B cell (primary cell): ENCODE measurements around the gene KLHDC7B. TPM values are rescaled to one million over a fixed set of nuclear protein-coding genes. Genes with fewer than 3 reads are reported as not detected.

Experiments used
- ATAC-seq: fragments of 200-7000 bp; cut with Tn5 transposase; one replicate; pipeline ENCODE4 v1.10.0; 2021; ENCODE audit warnings: low read depth, mild to moderate bottlenecking, moderate number of reproducible peaks, moderate library complexity
- CTCF ChIA-PET: fragments of 350-600 bp; sonication (Branson Sonifier 250); formaldehyde crosslinking; loops from one replicate; lab custom pipeline; 2021; ENCODE audit warnings: antibody characterized with exemption, inconsistent platforms; lab: Charles Lee
- POLR2A ChIA-PET: fragments of 350-600 bp; sonication (Branson Sonifier 250); formaldehyde crosslinking; loops from one replicate; lab custom pipeline; 2021; ENCODE audit warnings: antibody characterized with exemption; lab: Charles Lee
- DNase-seq: peaks from one replicate; pipeline ENCODE4 v3.0.0; 2013
- H2AFZ ChIP-seq: 2 replicates; pipeline ENCODE4 v1.6.1; 2012; ENCODE audit warnings: mild to moderate bottlenecking, low read depth, low read length; ENCODE audit not compliant: insufficient read depth, poor library complexity, severe bottlenecking
- H3K27ac ChIP-seq, 2 donors: 1 replicate in 1 of 2; 2 replicates in 1 of 2; pipeline ENCODE4 v1.5.1; 2012 to 2013; ENCODE audit warnings: low read length in 2 of 2, mild to moderate bottlenecking in 2 of 2, moderate library complexity in 1 of 2
- H3K27me3 ChIP-seq, 4 experiments: fragments of 200-600 bp in 1 of 4; sonication (generic) in 1 of 4; replicated peaks in 1 of 4; 1 replicate in 2 of 4; 2 replicates in 2 of 4; pipeline versions ENCODE4 v1.6.1 to v1.7.0; 2013 to 2016; ENCODE audit warnings: low read length in 3 of 4, mild to moderate bottlenecking in 2 of 4, mixed read lengths in 1 of 4, moderate library complexity in 1 of 4; ENCODE audit not compliant: insufficient read depth in 4 of 4, control insufficient read depth in 3 of 4; ENCODE audit errors: control extremely low read depth in 1 of 4
- H3K36me3 ChIP-seq, 2 experiments: replicated peaks in 1 of 2; 1 replicate in 1 of 2; 2 replicates in 1 of 2; pipeline versions ENCODE4 v1.6.1 to v1.7.1; 2013; ENCODE audit warnings: low read length in 1 of 2; ENCODE audit not compliant: insufficient read depth in 2 of 2, control insufficient read depth in 1 of 2; ENCODE audit errors: control extremely low read depth in 1 of 2, extremely low read depth in 1 of 2
- H3K4me1 ChIP-seq, 2 donors: fragments of 200-600 bp in 1 of 2; sonication (generic) in 1 of 2; 1 replicate in 1 of 2; 2 replicates in 1 of 2; pipeline versions ENCODE4 v1.5.1 to v1.6.1; 2013 to 2017; ENCODE audit warnings: low read length in 2 of 2; ENCODE audit not compliant: control insufficient read depth in 2 of 2, insufficient read depth in 2 of 2
- H3K4me2 ChIP-seq: replicated peaks from 2 replicates; pipeline ENCODE3; 2012; ENCODE audit warnings: mild to moderate bottlenecking, low read depth, low read length; ENCODE audit not compliant: poor library complexity, severe bottlenecking
- H3K4me3 ChIP-seq, 5 experiments: fragments of 200-600 bp in 1 of 5; sonication (generic) in 1 of 5; 1 replicate in 3 of 5; 2 replicates in 2 of 5; pipeline versions ENCODE4 v1.5.1 to v1.7.0; 2011 to 2016; ENCODE audit warnings: low read length in 4 of 5, mild to moderate bottlenecking in 4 of 5, low read depth in 2 of 5, control low read depth in 1 of 5, moderate library complexity in 1 of 5; ENCODE audit not compliant: insufficient read depth in 1 of 5; ENCODE audit errors: control extremely low read depth in 1 of 5, extremely low read depth in 1 of 5
- H3K79me2 ChIP-seq: fragments of 200-600 bp; sonication (generic); one replicate; pipeline ENCODE4 v1.6.0; 2016; ENCODE audit warnings: low read length; ENCODE audit not compliant: control insufficient read depth, insufficient read depth
- H3K9ac ChIP-seq: fragments of 200-600 bp; sonication (generic); 2 replicates; pipeline ENCODE4 v1.6.1; 2017; ENCODE audit warnings: mild to moderate bottlenecking, low read length, moderate library complexity
- H3K9me3 ChIP-seq, 3 donors: one replicate each; pipeline versions ENCODE4 v1.6.1 to v1.7.1; 2013; ENCODE audit warnings: low read length in 2 of 3; ENCODE audit not compliant: control insufficient read depth in 2 of 3, insufficient read depth in 1 of 3; ENCODE audit errors: control extremely low read depth in 1 of 3
- H4K20me1 ChIP-seq: 2 replicates; pipeline ENCODE4 v1.6.0; 2012; ENCODE audit warnings: mild to moderate bottlenecking, low read length; ENCODE audit not compliant: insufficient read depth, control insufficient read depth, poor library complexity, severe bottlenecking
- H3K27ac Mint-ChIP-seq: one replicate; pipeline ENCODE4 v1.8.0; 2021; ENCODE audit warnings: mixed read lengths
- H3K27me3 Mint-ChIP-seq: one replicate; pipeline ENCODE4 v1.8.0; 2021; ENCODE audit warnings: mixed read lengths
- H3K4me1 Mint-ChIP-seq: one replicate; pipeline ENCODE4 v1.8.0; 2021; ENCODE audit warnings: mixed read lengths
- H3K4me3 Mint-ChIP-seq: one replicate; pipeline ENCODE4 v1.8.0; 2021; ENCODE audit warnings: mixed read lengths
- H3K9me3 Mint-ChIP-seq: one replicate; pipeline ENCODE4 v1.8.0; 2022; ENCODE audit warnings: mixed read lengths; ENCODE audit not compliant: insufficient read depth
- EZH2 ChIP-seq: IDR thresholded peaks from 2 replicates; pipeline ENCODE4 v1.6.1; 2012; ENCODE audit warnings: borderline replicate concordance, low read depth, mild to moderate bottlenecking, moderate library complexity, low read length; ENCODE audit not compliant: insufficient read depth, poor library complexity, severe bottlenecking
- WGBS: methylation state at CpG from one replicate; pipeline ENCODE4 v1.1.5; 2013; ENCODE audit warnings: missing lambda C conversion rate; ENCODE audit not compliant: insufficient coverage; 5-methylcytosine and 5-hydroxymethylcytosine counted together
- intact Hi-C: fragments of 100-400 bp; cut with micrococcal nuclease; formaldehyde crosslinking; loops from one replicate; pipeline ENCODE4 v1.10.0; 2022
- polyA plus RNA-seq: library from polyadenylated mRNA; depleted of rRNA; stranded (reverse); fragments of >200 nt; gene quantifications from 2 replicates; pipeline ENCODE4 v1.2.3, GENCODE V29; 2012
- total RNA-seq, 2 donors: library from RNA; stranded (reverse); fragments of 120-200 nt in 1 of 2; gene quantifications; 1 replicate in 1 of 2; 2 replicates in 1 of 2; pipeline versions ENCODE4 v1.2.3 to v1.2.4, GENCODE V29; 2013 to 2022
- TF ChIP-seq, protein P1 (sequence below): fragments of 200-600 bp; IDR thresholded peaks from one replicate; pipeline ENCODE4 v1.8.0; 2022; ENCODE audit warnings: antibody characterized with exemption, mild to moderate bottlenecking

Gene KLHDC7B
- total and polyA plus RNA-seq, 2 donors (not counting 1 experiment from before 2014, with no cell fraction given) = 1.8 to 6.2 TPM

DNA sequence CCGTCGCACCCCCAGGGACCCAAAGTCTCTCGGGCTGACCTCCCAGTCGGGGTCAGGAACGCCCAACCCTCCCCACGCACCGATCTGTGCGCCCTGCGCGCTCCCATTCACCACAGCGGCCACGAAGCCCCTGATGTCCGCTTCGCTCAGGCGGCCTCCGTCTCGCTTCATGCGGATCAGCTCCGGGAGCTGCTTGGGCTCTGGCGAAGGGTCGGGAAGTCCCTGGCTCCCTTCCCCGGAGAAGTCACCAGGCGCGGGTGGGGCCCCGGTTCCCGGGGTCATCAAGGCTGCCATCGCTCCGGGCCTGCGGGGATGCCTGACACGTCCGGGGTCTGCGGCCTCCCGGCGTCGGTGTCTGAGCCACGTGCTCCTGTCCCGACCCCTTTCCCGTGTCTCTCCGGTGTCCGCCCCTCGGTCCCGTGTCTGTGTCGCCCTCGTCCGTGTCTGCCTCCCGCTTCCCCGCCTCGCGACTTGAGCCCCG lies 16.2 kb upstream of the KLHDC7B start:
- Histone ChIP-seq H3K4me1 (peaks cover 25 to 67% of the 10 kb centered on the region in 2 donors), H3K27me3 (no peaks in the 10 kb centered on the region), H4K20me1 (peaks cover 9% of the 10 kb centered on the region), H3K9me3 (peaks cover 0 to 9% (median 0%) of the 10 kb centered on the region in 3 donors), H3K4me2 (peak overlapping the region; percentile 84), H3K27ac (peak overlapping the region; percentile 81 to 99), H2AFZ (peak overlapping the region; percentile 59), H3K9ac (peak overlapping the region; percentile 97), H3K4me3 (peak overlapping the region; percentile 14 to 95 (median 95)), H3K36me3 (no peaks in the 10 kb centered on the region), H3K79me2 (peaks cover 19% of the 10 kb centered on the region)
- Mint-ChIP-seq H3K27me3 (no peaks in the 10 kb centered on the region), H3K4me1 (peaks cover 53% of the 10 kb centered on the region), H3K27ac (peak overlapping the region; percentile 83), H3K4me3 (peak overlapping the region; percentile 86), H3K9me3 (no peaks in the 10 kb centered on the region)
- CTCF ChIA-PET = interaction anchor here (1.1 to 5.5 kb wide), 5 partner anchors 9 to 279 kb away, joined by 4 to 81 read pairs (median 11); partner anchors contain the start of genes HDAC10 and SYCE3
- ATAC-seq (no peak), DNase-seq (no peak)
- 28% methylated on average over 50 of the region's 50 CpGs for WGBS
- TF ChIP-seq EZH2 = no peak
- TF ChIP-seq, protein P1, sequence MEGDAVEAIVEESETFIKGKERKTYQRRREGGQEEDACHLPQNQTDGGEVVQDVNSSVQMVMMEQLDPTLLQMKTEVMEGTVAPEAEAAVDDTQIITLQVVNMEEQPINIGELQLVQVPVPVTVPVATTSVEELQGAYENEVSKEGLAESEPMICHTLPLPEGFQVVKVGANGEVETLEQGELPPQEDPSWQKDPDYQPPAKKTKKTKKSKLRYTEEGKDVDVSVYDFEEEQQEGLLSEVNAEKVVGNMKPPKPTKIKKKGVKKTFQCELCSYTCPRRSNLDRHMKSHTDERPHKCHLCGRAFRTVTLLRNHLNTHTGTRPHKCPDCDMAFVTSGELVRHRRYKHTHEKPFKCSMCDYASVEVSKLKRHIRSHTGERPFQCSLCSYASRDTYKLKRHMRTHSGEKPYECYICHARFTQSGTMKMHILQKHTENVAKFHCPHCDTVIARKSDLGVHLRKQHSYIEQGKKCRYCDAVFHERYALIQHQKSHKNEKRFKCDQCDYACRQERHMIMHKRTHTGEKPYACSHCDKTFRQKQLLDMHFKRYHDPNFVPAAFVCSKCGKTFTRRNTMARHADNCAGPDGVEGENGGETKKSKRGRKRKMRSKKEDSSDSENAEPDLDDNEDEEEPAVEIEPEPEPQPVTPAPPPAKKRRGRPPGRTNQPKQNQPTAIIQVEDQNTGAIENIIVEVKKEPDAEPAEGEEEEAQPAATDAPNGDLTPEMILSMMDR = no peak
- intact Hi-C loops = loop anchor here (5.0 kb wide), 1 partner anchor 57 kb away; no protein-coding TSS in a partner anchor
- POLR2A ChIA-PET = interaction anchor here (0.7 to 5.4 kb wide), 9 partner anchors 11 to 99 kb away, joined by 3 to 104 read pairs (median 5); partner anchors contain the start of genes ARSA, LMF2, NCAPH2 and SYCE3
